ENCODE results near the gene RHOJ. TPM values are rescaled to one million over a fixed set of nuclear protein-coding genes. Genes with fewer than 3 reads are reported as not detected.
A peak's percentile ranks its signal among the peaks of the same experiment; 100 is the strongest.

Gene RHOJ
- polyA plus RNA-seq, 1 donor from 2014 or later: 0.10 TPM

DNA sequence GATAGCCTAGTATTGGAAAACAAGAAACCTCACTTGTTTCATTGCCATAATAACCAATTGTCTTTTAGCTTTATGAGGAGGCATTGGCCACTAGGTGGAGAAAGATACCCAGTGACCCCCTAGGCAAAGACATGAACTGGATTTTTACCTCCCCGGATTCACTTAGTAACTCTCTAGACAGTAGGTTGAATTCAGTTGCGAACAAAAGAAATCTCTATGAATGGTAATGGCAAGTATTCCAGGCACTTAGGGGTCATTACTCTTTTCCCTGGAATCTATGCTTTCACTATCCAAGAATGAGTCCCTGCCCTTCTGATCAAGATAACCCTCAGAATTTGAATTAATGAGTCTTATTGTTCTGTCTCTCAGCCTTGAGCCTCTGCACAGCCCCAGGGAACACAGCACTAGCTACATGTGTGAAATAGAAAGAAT, 29.5 kb upstream of the RHOJ start:
- no peak overlapping the region for H3K9ac ChIP-seq (ENCODE audit: low read length)
- H3K79me2 ChIP-seq (replicated peaks; ENCODE audit: insufficient read depth, low read length): no peaks in the 10 kb centered on the region
- no peaks in the 10 kb centered on the region for H3K27me3 ChIP-seq (ENCODE audit: insufficient read depth, low read depth, low read length)
- H3K4me3 ChIP-seq (ENCODE audit: low read length): no peak overlapping the region
- no peak overlapping the region for H3K4me2 ChIP-seq (ENCODE audit: low read length)
- no peaks in the 10 kb centered on the region for H3K9me3 ChIP-seq (ENCODE audit: low read length)
- no peaks in the 10 kb centered on the region for H3K9me2 ChIP-seq (ENCODE audit: insufficient read depth, low read length)
- no peaks in the 10 kb centered on the region for H3K36me3 ChIP-seq (ENCODE audit: insufficient read depth, low read length)
- TF ChIP-seq EZH2 (IDR thresholded peaks at IDR 0.05; ENCODE audit: borderline replicate concordance, insufficient read depth, low read length, poor library complexity, severe bottlenecking): no peak
- no peak for TF ChIP-seq MXI1 (conservative IDR thresholded peaks at IDR 0.05; ENCODE audit: poor library complexity, severe bottlenecking)
- TF ChIP-seq SMC3 (conservative IDR thresholded peaks at IDR 0.05; ENCODE audit: poor library complexity): peak; percentile 43
- no peak for TF ChIP-seq EP300 (conservative IDR thresholded peaks at IDR 0.05; ENCODE audit: poor library complexity, severe bottlenecking)
- peak; percentile 28 for TF ChIP-seq RAD21 (conservative IDR thresholded peaks at IDR 0.05)
- TF ChIP-seq, protein P1, sequence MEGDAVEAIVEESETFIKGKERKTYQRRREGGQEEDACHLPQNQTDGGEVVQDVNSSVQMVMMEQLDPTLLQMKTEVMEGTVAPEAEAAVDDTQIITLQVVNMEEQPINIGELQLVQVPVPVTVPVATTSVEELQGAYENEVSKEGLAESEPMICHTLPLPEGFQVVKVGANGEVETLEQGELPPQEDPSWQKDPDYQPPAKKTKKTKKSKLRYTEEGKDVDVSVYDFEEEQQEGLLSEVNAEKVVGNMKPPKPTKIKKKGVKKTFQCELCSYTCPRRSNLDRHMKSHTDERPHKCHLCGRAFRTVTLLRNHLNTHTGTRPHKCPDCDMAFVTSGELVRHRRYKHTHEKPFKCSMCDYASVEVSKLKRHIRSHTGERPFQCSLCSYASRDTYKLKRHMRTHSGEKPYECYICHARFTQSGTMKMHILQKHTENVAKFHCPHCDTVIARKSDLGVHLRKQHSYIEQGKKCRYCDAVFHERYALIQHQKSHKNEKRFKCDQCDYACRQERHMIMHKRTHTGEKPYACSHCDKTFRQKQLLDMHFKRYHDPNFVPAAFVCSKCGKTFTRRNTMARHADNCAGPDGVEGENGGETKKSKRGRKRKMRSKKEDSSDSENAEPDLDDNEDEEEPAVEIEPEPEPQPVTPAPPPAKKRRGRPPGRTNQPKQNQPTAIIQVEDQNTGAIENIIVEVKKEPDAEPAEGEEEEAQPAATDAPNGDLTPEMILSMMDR (IDR thresholded peaks at IDR 0.05; ENCODE audit: poor library complexity, severe bottlenecking): peak; percentile 36
- no peak overlapping the region for H2AFZ ChIP-seq (ENCODE audit: low read depth, low read length)
- no peak overlapping the region for H3K27ac ChIP-seq (ENCODE audit: low read length)
- H4K20me1 ChIP-seq (ENCODE audit: insufficient read depth): no peaks in the 10 kb centered on the region
- no peaks in the 10 kb centered on the region for H3F3A ChIP-seq (ENCODE audit: insufficient read depth, low read length, poor library complexity, severe bottlenecking)

DNA sequence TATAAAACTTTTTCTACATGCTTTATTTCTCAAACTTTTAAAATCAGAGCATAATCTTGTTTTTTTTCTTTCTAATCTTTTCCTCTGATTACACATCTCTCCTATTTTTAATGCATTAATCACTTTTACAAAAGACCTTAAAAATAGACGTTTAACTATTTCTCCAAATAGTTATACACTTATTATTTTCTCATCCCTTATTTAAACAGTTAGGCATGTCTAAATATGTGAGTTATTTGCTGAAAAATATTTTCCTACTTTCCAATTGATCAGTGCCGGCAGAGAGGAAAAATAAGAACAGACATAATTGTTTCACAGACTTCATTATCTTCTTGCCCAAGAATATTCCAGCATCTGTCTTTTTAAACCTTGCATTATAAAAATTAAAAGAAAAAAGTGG, 28.7 kb upstream of the RHOJ start:
- Histone ChIP-seq H3K79me2 (replicated peaks; ENCODE audit: insufficient read depth, low read length) (no peaks in the 10 kb centered on the region), H3K4me3 (ENCODE audit: low read length) (no peak overlapping the region), H3K27ac (ENCODE audit: low read length) (no peak overlapping the region), H3K9ac (ENCODE audit: low read length) (no peak overlapping the region), H3K27me3 (ENCODE audit: insufficient read depth, low read depth, low read length) (no peaks in the 10 kb centered on the region), H3K9me2 (ENCODE audit: insufficient read depth, low read length) (no peaks in the 10 kb centered on the region), H3K9me3 (ENCODE audit: low read length) (no peaks in the 10 kb centered on the region), H3K4me2 (ENCODE audit: low read length) (no peak overlapping the region), H3F3A (ENCODE audit: insufficient read depth, low read length, poor library complexity, severe bottlenecking) (no peaks in the 10 kb centered on the region), H4K20me1 (ENCODE audit: insufficient read depth) (no peaks in the 10 kb centered on the region), H3K36me3 (ENCODE audit: insufficient read depth, low read length) (no peaks in the 10 kb centered on the region), H2AFZ (ENCODE audit: low read depth, low read length) (no peak overlapping the region)
- TF ChIP-seq EP300 (conservative IDR thresholded peaks at IDR 0.05; ENCODE audit: poor library complexity, severe bottlenecking): no peak
- TF ChIP-seq EZH2 (IDR thresholded peaks at IDR 0.05; ENCODE audit: borderline replicate concordance, insufficient read depth, low read length, poor library complexity, severe bottlenecking): no peak

GRCh38 chr14:63178912-63179311, 25.3 kb upstream of the RHOJ start:
- no peak overlapping the region for H3K4me3 ChIP-seq (ENCODE audit: low read length)
- no peaks in the 10 kb centered on the region for H3K36me3 ChIP-seq (ENCODE audit: insufficient read depth, low read length)
- no peak overlapping the region for H2AFZ ChIP-seq (ENCODE audit: low read depth, low read length)
- H4K20me1 ChIP-seq (ENCODE audit: insufficient read depth): no peaks in the 10 kb centered on the region
- no peak overlapping the region for H3K9ac ChIP-seq (ENCODE audit: low read length)
- H3K9me3 ChIP-seq (ENCODE audit: low read length): no peaks in the 10 kb centered on the region
- no peaks in the 10 kb centered on the region for H3K79me2 ChIP-seq (replicated peaks; ENCODE audit: insufficient read depth, low read length)
- H3K4me2 ChIP-seq (ENCODE audit: low read length): no peak overlapping the region
- H3K27ac ChIP-seq (ENCODE audit: low read length): no peak overlapping the region
- TF ChIP-seq, protein P1 (IDR thresholded peaks at IDR 0.05; ENCODE audit: poor library complexity, severe bottlenecking): no peak
- TF ChIP-seq EZH2 (IDR thresholded peaks at IDR 0.05; ENCODE audit: borderline replicate concordance, insufficient read depth, low read length, poor library complexity, severe bottlenecking) (no peak), EP300 (conservative IDR thresholded peaks at IDR 0.05; ENCODE audit: poor library complexity, severe bottlenecking) (no peak), RAD21 (conservative IDR thresholded peaks at IDR 0.05) (no peak), POLR2AphosphoS5 (IDR thresholded peaks at IDR 0.05) (no peak)
- TF ChIP-seq, protein P2, sequence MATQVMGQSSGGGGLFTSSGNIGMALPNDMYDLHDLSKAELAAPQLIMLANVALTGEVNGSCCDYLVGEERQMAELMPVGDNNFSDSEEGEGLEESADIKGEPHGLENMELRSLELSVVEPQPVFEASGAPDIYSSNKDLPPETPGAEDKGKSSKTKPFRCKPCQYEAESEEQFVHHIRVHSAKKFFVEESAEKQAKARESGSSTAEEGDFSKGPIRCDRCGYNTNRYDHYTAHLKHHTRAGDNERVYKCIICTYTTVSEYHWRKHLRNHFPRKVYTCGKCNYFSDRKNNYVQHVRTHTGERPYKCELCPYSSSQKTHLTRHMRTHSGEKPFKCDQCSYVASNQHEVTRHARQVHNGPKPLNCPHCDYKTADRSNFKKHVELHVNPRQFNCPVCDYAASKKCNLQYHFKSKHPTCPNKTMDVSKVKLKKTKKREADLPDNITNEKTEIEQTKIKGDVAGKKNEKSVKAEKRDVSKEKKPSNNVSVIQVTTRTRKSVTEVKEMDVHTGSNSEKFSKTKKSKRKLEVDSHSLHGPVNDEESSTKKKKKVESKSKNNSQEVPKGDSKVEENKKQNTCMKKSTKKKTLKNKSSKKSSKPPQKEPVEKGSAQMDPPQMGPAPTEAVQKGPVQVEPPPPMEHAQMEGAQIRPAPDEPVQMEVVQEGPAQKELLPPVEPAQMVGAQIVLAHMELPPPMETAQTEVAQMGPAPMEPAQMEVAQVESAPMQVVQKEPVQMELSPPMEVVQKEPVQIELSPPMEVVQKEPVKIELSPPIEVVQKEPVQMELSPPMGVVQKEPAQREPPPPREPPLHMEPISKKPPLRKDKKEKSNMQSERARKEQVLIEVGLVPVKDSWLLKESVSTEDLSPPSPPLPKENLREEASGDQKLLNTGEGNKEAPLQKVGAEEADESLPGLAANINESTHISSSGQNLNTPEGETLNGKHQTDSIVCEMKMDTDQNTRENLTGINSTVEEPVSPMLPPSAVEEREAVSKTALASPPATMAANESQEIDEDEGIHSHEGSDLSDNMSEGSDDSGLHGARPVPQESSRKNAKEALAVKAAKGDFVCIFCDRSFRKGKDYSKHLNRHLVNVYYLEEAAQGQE (IDR thresholded peaks at IDR 0.05; ENCODE audit: borderline replicate concordance): no peak
- H3K9me2 ChIP-seq (ENCODE audit: insufficient read depth, low read length): no peaks in the 10 kb centered on the region
- no peaks in the 10 kb centered on the region for H3F3A ChIP-seq (ENCODE audit: insufficient read depth, low read length, poor library complexity, severe bottlenecking)
- H3K27me3 ChIP-seq (ENCODE audit: insufficient read depth, low read depth, low read length): no peaks in the 10 kb centered on the region
